ENCODE data around the gene JCAD. TPM values are rescaled to one million over a fixed set of nuclear protein-coding genes. Genes with fewer than 3 reads are reported as not detected.

JCAD gene
- polyA plus RNA-seq, 1 donor from 2014 or later: 2.3 TPM

- Histone ChIP-seq H3K27ac (ENCODE audit: low read length) (no peak overlapping the region), H3K4me3 (ENCODE audit: low read length) (no peak overlapping the region), H3K9ac (ENCODE audit: low read length) (no peak overlapping the region), H3F3A (ENCODE audit: insufficient read depth, low read length, poor library complexity, severe bottlenecking) (no peaks in the 10 kb centered on the region), H3K36me3 (ENCODE audit: insufficient read depth, low read length) (no peaks in the 10 kb centered on the region), H4K20me1 (ENCODE audit: insufficient read depth) (no peaks in the 10 kb centered on the region), H3K79me2 (replicated peaks; ENCODE audit: insufficient read depth, low read length) (no peaks in the 10 kb centered on the region), H3K9me3 (ENCODE audit: low read length) (no peaks in the 10 kb centered on the region), H3K27me3 (ENCODE audit: insufficient read depth, low read depth, low read length) (no peaks in the 10 kb centered on the region), H3K9me2 (ENCODE audit: insufficient read depth, low read length) (no peaks in the 10 kb centered on the region), H3K4me2 (ENCODE audit: low read length) (no peak overlapping the region), H2AFZ (ENCODE audit: low read depth, low read length) (no peak overlapping the region)
- TF ChIP-seq RAD21 (conservative IDR thresholded peaks at IDR 0.05) (no peak), REST (IDR thresholded peaks at IDR 0.05; ENCODE audit: borderline replicate concordance) (no peak), TAF1 (IDR thresholded peaks at IDR 0.05; ENCODE audit: low read depth) (no peak), POLR2AphosphoS5 (IDR thresholded peaks at IDR 0.05) (no peak), SMC3 (conservative IDR thresholded peaks at IDR 0.05; ENCODE audit: poor library complexity) (no peak), MXI1 (conservative IDR thresholded peaks at IDR 0.05; ENCODE audit: poor library complexity, severe bottlenecking) (no peak), EZH2 (IDR thresholded peaks at IDR 0.05; ENCODE audit: borderline replicate concordance, insufficient read depth, low read length, poor library complexity, severe bottlenecking) (no peak), EP300 (conservative IDR thresholded peaks at IDR 0.05; ENCODE audit: poor library complexity, severe bottlenecking) (no peak), CTCF (IDR thresholded peaks at IDR 0.05; ENCODE audit: poor library complexity, severe bottlenecking) (no peak)
Measured at GRCh38 chr10:30068492-30069223, 9.3 kb upstream of the JCAD start.

- H3K4me2 ChIP-seq (ENCODE audit: low read length): no peak overlapping the region
- H3K9me3 ChIP-seq (ENCODE audit: low read length): no peaks in the 10 kb centered on the region
- H2AFZ ChIP-seq (ENCODE audit: low read depth, low read length): no peak overlapping the region
- no peak overlapping the region for H3K4me3 ChIP-seq (ENCODE audit: low read length)
- TF ChIP-seq SMC3 (conservative IDR thresholded peaks at IDR 0.05; ENCODE audit: poor library complexity) (no peak), EZH2 (IDR thresholded peaks at IDR 0.05; ENCODE audit: borderline replicate concordance, insufficient read depth, low read length, poor library complexity, severe bottlenecking) (no peak), RAD21 (conservative IDR thresholded peaks at IDR 0.05) (no peak), MXI1 (conservative IDR thresholded peaks at IDR 0.05; ENCODE audit: poor library complexity, severe bottlenecking) (no peak), EP300 (conservative IDR thresholded peaks at IDR 0.05; ENCODE audit: poor library complexity, severe bottlenecking) (no peak), TAF1 (IDR thresholded peaks at IDR 0.05; ENCODE audit: low read depth) (no peak), POLR2AphosphoS5 (IDR thresholded peaks at IDR 0.05) (no peak), CTCF (IDR thresholded peaks at IDR 0.05; ENCODE audit: poor library complexity, severe bottlenecking) (no peak), REST (IDR thresholded peaks at IDR 0.05; ENCODE audit: borderline replicate concordance) (no peak)
- H3K27ac ChIP-seq (ENCODE audit: low read length): no peak overlapping the region
- H4K20me1 ChIP-seq (ENCODE audit: insufficient read depth): no peaks in the 10 kb centered on the region
- H3F3A ChIP-seq (ENCODE audit: insufficient read depth, low read length, poor library complexity, severe bottlenecking): no peaks in the 10 kb centered on the region
- H3K9me2 ChIP-seq (ENCODE audit: insufficient read depth, low read length): no peaks in the 10 kb centered on the region
- H3K79me2 ChIP-seq (replicated peaks; ENCODE audit: insufficient read depth, low read length): no peaks in the 10 kb centered on the region
- H3K36me3 ChIP-seq (ENCODE audit: insufficient read depth, low read length): no peaks in the 10 kb centered on the region
- H3K9ac ChIP-seq (ENCODE audit: low read length): no peak overlapping the region
- peaks cover 17% of the 10 kb centered on the region for H3K27me3 ChIP-seq (ENCODE audit: insufficient read depth, low read depth, low read length)
Measured at GRCh38 chr10:30063099-30063498, 3.7 kb upstream of the JCAD start.
